GM12872 (cell line): ENCODE data around the gene GPBP1L1.

Source experiments
- CTCF ChIP-seq: IDR thresholded peaks from 3 replicates; pipeline ENCODE4 v1.5.1; 2011; ENCODE audit warnings: low read depth, mild to moderate bottlenecking, low read length, moderate library complexity; ENCODE audit not compliant: insufficient read depth

The GPBP1L1 gene

GRCh38 chr1:45660336-45660735 is 26.0 kb downstream of the GPBP1L1 start:
- no peak for TF ChIP-seq CTCF

- no peak for TF ChIP-seq CTCF
These were observed 27.1 kb downstream of the GPBP1L1 start for GRCh38 chr1:45659222-45659621.

- no peak for TF ChIP-seq CTCF
These were observed 28.2 kb downstream of the GPBP1L1 start for GRCh38 chr1:45658171-45658570.

- TF ChIP-seq CTCF = no peak
These were observed 29.6 kb downstream of the GPBP1L1 start for GRCh38 chr1:45656573-45657226.

GRCh38 chr1:45654540-45655280 is 31.6 kb downstream of the GPBP1L1 start:
- TF ChIP-seq CTCF = no peak

- no peak for TF ChIP-seq CTCF
These were observed 38.9 kb downstream of the GPBP1L1 start for GRCh38 chr1:45647248-45648021.

- no peak for TF ChIP-seq CTCF
These were observed 41.7 kb downstream of the GPBP1L1 start for GRCh38 chr1:45644661-45645060.
